Inferior parietal cortex (tissue), 1 donor: ENCODE measurements around the gene AP2A2.
A peak's percentile ranks its signal among the peaks of the same experiment; 100 is the strongest.

Experiments
- DNase-seq: peaks from one replicate; pipeline ENCODE4 v3.0.0-alpha.2; 2016; ENCODE audit errors: extremely low spot score

Gene AP2A2

GRCh38 chr11:898540-899190, 27.0 kb upstream of the AP2A2 start:
- no peak for DNase-seq

- no peak for DNase-seq
Observed at GRCh38 chr11:899724-900123, 25.9 kb upstream of the AP2A2 start.

- DNase-seq = no peak
Observed at GRCh38 chr11:900545-900944, 25.1 kb upstream of the AP2A2 start.

- DNase-seq = no peak
Observed at GRCh38 chr11:901452-902061, 24.1 kb upstream of the AP2A2 start.

GRCh38 chr11:904380-904779, 21.3 kb upstream of the AP2A2 start:
- DNase-seq = no peak

GRCh38 chr11:905952-906351, 19.7 kb upstream of the AP2A2 start:
- DNase-seq = no peak

- DNase-seq = no peak
Observed at GRCh38 chr11:907668-908067, 18.0 kb upstream of the AP2A2 start.

- DNase-seq = no peak
Observed at GRCh38 chr11:908273-908672, 17.4 kb upstream of the AP2A2 start.

GRCh38 chr11:909406-909805, 16.3 kb upstream of the AP2A2 start:
- DNase-seq = no peak

GRCh38 chr11:910044-910588, 15.6 kb upstream of the AP2A2 start:
- DNase-seq = no peak

GRCh38 chr11:910589-911030, 15.1 kb upstream of the AP2A2 start, which contains the start of gene CHID1:
Gene CHID1 (minus strand): TSS chr11:910810. CDS start chr11:904816, 5,994 bp downstream.
- DNase-seq = peak; percentile 79

- no peak for DNase-seq
Observed at GRCh38 chr11:911031-911889, 14.4 kb upstream of the AP2A2 start.

GRCh38 chr11:911890-912219, 13.8 kb upstream of the AP2A2 start:
- DNase-seq = no peak

GRCh38 chr11:912266-912665, 13.4 kb upstream of the AP2A2 start:
- DNase-seq = no peak

- DNase-seq = no peak
Observed at GRCh38 chr11:913043-913442, 12.6 kb upstream of the AP2A2 start.

GRCh38 chr11:914204-914603, 11.5 kb upstream of the AP2A2 start:
- no peak for DNase-seq

GRCh38 chr11:914747-915501, 10.7 kb upstream of the AP2A2 start:
- no peak for DNase-seq

GRCh38 chr11:917426-917825, 8.2 kb upstream of the AP2A2 start:
- no peak for DNase-seq

- DNase-seq = no peak
Observed at GRCh38 chr11:921921-922678, 3.6 kb upstream of the AP2A2 start.

- DNase-seq = no peak
Observed at GRCh38 chr11:923691-924405, 1.8 kb upstream of the AP2A2 start.
